OCI-LY3 (cell line): ENCODE results near the gene CASP12.

ENCODE experiments used
- EZH2phosphoT487 ChIP-seq: fragments of 200-600 bp; shearing (Covaris generic); IDR thresholded peaks from 2 replicates; pipeline ENCODE4 v1.6.1; 2018; ENCODE audit warnings: antibody characterized with exemption, mixed run types, low read depth
- TF ChIP-seq, protein P1 (sequence below): fragments of 200-600, 300-600 bp; sonication (generic); IDR thresholded peaks from 2 replicates; pipeline ENCODE4 v1.5.1; 2014; ENCODE audit warnings: antibody characterized with exemption, low read length, low read depth

DNA sequence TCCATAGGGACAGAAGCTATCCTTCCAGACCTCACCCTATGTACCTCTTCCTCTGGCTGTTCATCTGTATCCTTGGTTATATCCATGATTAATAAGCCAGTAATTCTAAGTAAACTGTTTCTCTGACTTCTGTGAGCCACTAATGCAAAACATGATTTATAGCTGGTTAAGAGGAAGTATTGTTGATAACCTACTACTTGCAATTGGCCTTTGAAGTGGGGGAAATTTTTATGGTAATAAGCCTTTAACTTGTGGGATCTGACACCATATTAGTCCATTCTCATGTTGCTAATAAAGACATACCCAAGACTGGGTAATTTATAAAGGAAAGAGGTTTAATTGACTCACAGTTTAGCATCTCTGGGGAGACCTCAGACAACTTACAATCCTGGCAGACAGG lies 21.9 kb downstream of the CASP12 start:
- TF ChIP-seq, protein P1, sequence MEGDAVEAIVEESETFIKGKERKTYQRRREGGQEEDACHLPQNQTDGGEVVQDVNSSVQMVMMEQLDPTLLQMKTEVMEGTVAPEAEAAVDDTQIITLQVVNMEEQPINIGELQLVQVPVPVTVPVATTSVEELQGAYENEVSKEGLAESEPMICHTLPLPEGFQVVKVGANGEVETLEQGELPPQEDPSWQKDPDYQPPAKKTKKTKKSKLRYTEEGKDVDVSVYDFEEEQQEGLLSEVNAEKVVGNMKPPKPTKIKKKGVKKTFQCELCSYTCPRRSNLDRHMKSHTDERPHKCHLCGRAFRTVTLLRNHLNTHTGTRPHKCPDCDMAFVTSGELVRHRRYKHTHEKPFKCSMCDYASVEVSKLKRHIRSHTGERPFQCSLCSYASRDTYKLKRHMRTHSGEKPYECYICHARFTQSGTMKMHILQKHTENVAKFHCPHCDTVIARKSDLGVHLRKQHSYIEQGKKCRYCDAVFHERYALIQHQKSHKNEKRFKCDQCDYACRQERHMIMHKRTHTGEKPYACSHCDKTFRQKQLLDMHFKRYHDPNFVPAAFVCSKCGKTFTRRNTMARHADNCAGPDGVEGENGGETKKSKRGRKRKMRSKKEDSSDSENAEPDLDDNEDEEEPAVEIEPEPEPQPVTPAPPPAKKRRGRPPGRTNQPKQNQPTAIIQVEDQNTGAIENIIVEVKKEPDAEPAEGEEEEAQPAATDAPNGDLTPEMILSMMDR: no peak
- TF ChIP-seq EZH2phosphoT487: no peak
